H1 (cell line): Measurements from ENCODE around the gene PDE1A. TPM values are rescaled to one million over a fixed set of nuclear protein-coding genes. Genes with fewer than 3 reads are reported as not detected.

Experiments
- CTCF ChIA-PET: fragments of 300-600 bp; sonication (Branson Sonifier 250); formaldehyde crosslinking; loops from one replicate; lab custom pipeline; 2021; ENCODE audit not compliant: partially characterized antibody; lab: Charles Lee
- POLR2A ChIA-PET: fragments of 300-600 bp; sonication (Branson Sonifier 250); formaldehyde crosslinking; loops from one replicate; lab custom pipeline; 2021; ENCODE audit warnings: inconsistent platforms; ENCODE audit not compliant: partially characterized antibody; lab: Charles Lee
- DNase-seq, 2 experiments: peaks; one replicate each; pipeline versions ENCODE4 v3.0.0 to v3.0.0-alpha.2; 2010 to 2022; ENCODE audit warnings: low spot score in 2 of 2, low read depth in 1 of 2, mixed read lengths in 1 of 2
- FAIRE-seq: peaks from 2 replicates; lab custom pipeline; 2011; peaks lifted over from hg19 to GRCh38; lab: Jason Lieb, UNC
- H2AFZ ChIP-seq: 2 replicates; pipeline ENCODE4 v1.8.1; 2012; ENCODE audit warnings: low read length, inconsistent platforms
- H2AK5ac ChIP-seq: 2 replicates; pipeline ENCODE4 v1.6.1; 2013; ENCODE audit warnings: low read depth, low read length
- H2BK120ac ChIP-seq: replicated peaks from 2 replicates; pipeline ENCODE3; 2013; ENCODE audit warnings: low read depth, low read length, inconsistent platforms
- H2BK12ac ChIP-seq: 2 replicates; pipeline ENCODE4 v1.6.1; 2013; ENCODE audit warnings: low read depth, low read length
- H2BK15ac ChIP-seq: 2 replicates; pipeline ENCODE4 v1.6.1; 2013; ENCODE audit warnings: low read length
- H2BK20ac ChIP-seq: 2 replicates; pipeline ENCODE4 v1.6.1; 2013; ENCODE audit warnings: low read length
- H2BK5ac ChIP-seq: 2 replicates; pipeline ENCODE4 v1.6.1; 2013; ENCODE audit warnings: low read depth, low read length
- H3K14ac ChIP-seq: 2 replicates; pipeline ENCODE4 v1.6.1; 2013; ENCODE audit warnings: inconsistent platforms; ENCODE audit not compliant: insufficient read length
- H3K18ac ChIP-seq: 2 replicates; pipeline ENCODE4 v1.6.1; 2013; ENCODE audit warnings: low read length; ENCODE audit errors: extremely low read depth
- H3K23ac ChIP-seq: 2 replicates; pipeline ENCODE4 v1.6.1; 2013; ENCODE audit warnings: inconsistent platforms; ENCODE audit not compliant: insufficient read length
- H3K23me2 ChIP-seq: 2 replicates; pipeline ENCODE4 v1.6.1; 2013; ENCODE audit warnings: low read depth, low read length
- H3K27ac ChIP-seq: 2 replicates; pipeline ENCODE4 v1.6.1; 2011; ENCODE audit warnings: low read depth, low read length, inconsistent platforms
- H3K27me3 ChIP-seq, 4 experiments: replicated peaks in 1 of 4; 1 replicate in 1 of 4; 2 replicates in 3 of 4; pipeline versions ENCODE4 v1.6.1 to v1.8.1; 2011 to 2013; ENCODE audit warnings: low read length in 3 of 4, mild to moderate bottlenecking in 3 of 4, inconsistent platforms in 2 of 4, mixed read lengths in 2 of 4, moderate library complexity in 1 of 4; ENCODE audit not compliant: control insufficient read depth in 3 of 4, insufficient read depth in 3 of 4; ENCODE audit errors: extremely low read depth in 1 of 4
- H3K36me3 ChIP-seq, 4 experiments: 2 replicates each; pipeline versions ENCODE4 v1.6.1 to v1.8.1; 2011 to 2013; ENCODE audit warnings: mild to moderate bottlenecking in 4 of 4, low read length in 3 of 4, moderate library complexity in 2 of 4, control low read depth in 1 of 4, inconsistent platforms in 1 of 4; ENCODE audit not compliant: insufficient read depth in 4 of 4, control insufficient read depth in 2 of 4
- H3K4ac ChIP-seq: replicated peaks from 2 replicates; pipeline ENCODE3; 2013; ENCODE audit warnings: low read length, low read depth, mixed read lengths, inconsistent platforms; ENCODE audit not compliant: insufficient read length
- H3K4me1 ChIP-seq, 4 experiments: replicated peaks in 1 of 4; 1 replicate in 1 of 4; 2 replicates in 3 of 4; pipeline versions ENCODE4 v1.6.1 to v1.8.1; 2011 to 2013; ENCODE audit warnings: low read length in 3 of 4, inconsistent platforms in 2 of 4, mixed read lengths in 1 of 4; ENCODE audit not compliant: insufficient read depth in 4 of 4, control insufficient read depth in 3 of 4
- H3K4me2 ChIP-seq, 2 experiments: 2 replicates each; pipeline versions ENCODE4 v1.6.1 to v1.8.1; 2011 to 2013; ENCODE audit warnings: low read depth in 2 of 2, low read length in 2 of 2, control low read depth in 1 of 2, inconsistent platforms in 1 of 2, mild to moderate bottlenecking in 1 of 2; ENCODE audit not compliant: insufficient read depth in 1 of 2
- H3K4me3 ChIP-seq, 4 experiments: fragments of 200-600, 300-600 bp in 1 of 4; sonication (generic), shearing (Covaris generic), sonication (Bioruptor Twin) in 1 of 4; 2 replicates each; pipeline versions ENCODE4 v1.5.1 to v1.8.1; 2011 to 2016; ENCODE audit warnings: low read length in 4 of 4, low read depth in 3 of 4, control low read depth in 2 of 4, inconsistent platforms in 2 of 4, mild to moderate bottlenecking in 2 of 4, mixed read lengths in 1 of 4, moderate library complexity in 1 of 4; ENCODE audit not compliant: insufficient read depth in 2 of 4; ENCODE audit errors: extremely low read depth in 1 of 4
- H3K56ac ChIP-seq: replicated peaks from 2 replicates; pipeline ENCODE3; 2013; ENCODE audit warnings: low read depth, mild to moderate bottlenecking, mixed read lengths, low read length, inconsistent platforms; ENCODE audit not compliant: insufficient read length
- H3K79me1 ChIP-seq: 2 replicates; pipeline ENCODE4 v1.6.1; 2013; ENCODE audit warnings: low read depth, low read length, control low read depth
- H3K79me2 ChIP-seq, 2 experiments: 2 replicates each; pipeline versions ENCODE4 v1.6.1 to v1.8.1; 2012 to 2013; ENCODE audit warnings: low read length in 2 of 2, mild to moderate bottlenecking in 2 of 2, inconsistent platforms in 1 of 2; ENCODE audit not compliant: insufficient read depth in 2 of 2, control insufficient read depth in 1 of 2
- H3K9ac ChIP-seq, 4 experiments: replicated peaks in 1 of 4; 1 replicate in 1 of 4; 2 replicates in 3 of 4; pipeline versions ENCODE4 v1.6.1 to v1.8.1; 2011 to 2013; ENCODE audit warnings: low read depth in 3 of 4, low read length in 3 of 4, control low read depth in 2 of 4, mild to moderate bottlenecking in 2 of 4, moderate library complexity in 2 of 4, inconsistent platforms in 1 of 4; ENCODE audit errors: extremely low read depth in 1 of 4
- H3K9me3 ChIP-seq, 2 experiments: 2 replicates each; pipeline versions ENCODE4 v1.6.1 to v1.8.1; 2012 to 2013; ENCODE audit warnings: mild to moderate bottlenecking in 2 of 2, moderate library complexity in 2 of 2, control low read depth in 1 of 2, inconsistent platforms in 1 of 2, low read depth in 1 of 2, low read length in 1 of 2, mixed read lengths in 1 of 2; ENCODE audit not compliant: insufficient read depth in 2 of 2
- H4K20me1 ChIP-seq, 2 experiments: replicated peaks in 1 of 2; 2 replicates each; pipeline versions ENCODE3 to v1.8.1; 2011 to 2013; ENCODE audit warnings: inconsistent platforms in 2 of 2, low read length in 2 of 2, mild to moderate bottlenecking in 1 of 2; ENCODE audit not compliant: insufficient read depth in 2 of 2, control insufficient read depth in 1 of 2
- H4K5ac ChIP-seq: 2 replicates; pipeline ENCODE4 v1.6.1; 2013; ENCODE audit warnings: low read length, low read depth, mixed read lengths, inconsistent platforms; ENCODE audit not compliant: insufficient read length
- H4K8ac ChIP-seq: 2 replicates; pipeline ENCODE4 v1.8.0; 2013; ENCODE audit warnings: mild to moderate bottlenecking, moderate library complexity, low read length, inconsistent platforms; ENCODE audit not compliant: insufficient read depth; ENCODE audit errors: extremely low read depth
- H4K91ac ChIP-seq: replicated peaks from 2 replicates; pipeline ENCODE3; 2013; ENCODE audit warnings: low read length, mixed read lengths, inconsistent platforms; ENCODE audit not compliant: insufficient read length
- CTBP2 ChIP-seq: IDR thresholded peaks from 2 replicates; pipeline ENCODE4 v1.7.0; 2011; ENCODE audit warnings: borderline replicate concordance, mild to moderate bottlenecking, moderate library complexity, mixed read lengths, low read length; ENCODE audit not compliant: insufficient read depth, insufficient read length
- HDAC2 ChIP-seq, 2 experiments: fragments of 300-600 bp in 1 of 2; sonication (generic) in 1 of 2; IDR thresholded peaks; 2 replicates each; pipeline ENCODE4 v1.6.1; 2011 to 2012; ENCODE audit warnings: low read depth in 2 of 2, low read length in 2 of 2, mild to moderate bottlenecking in 2 of 2, moderate library complexity in 2 of 2, borderline replicate concordance in 1 of 2, inconsistent platforms in 1 of 2
- JUN ChIP-seq: IDR thresholded peaks from 2 replicates; pipeline ENCODE4 v1.6.1; 2011; ENCODE audit warnings: low read depth, mild to moderate bottlenecking, improper control_type of control experiment, low read length
- POU5F1 ChIP-seq: IDR thresholded peaks from 2 replicates; pipeline ENCODE4 v1.6.1; 2011; ENCODE audit warnings: low read depth, mild to moderate bottlenecking, low read length, moderate library complexity
- RNF2 ChIP-seq: fragments of 200-900, 300-1000 bp; sonication (generic); IDR thresholded peaks from 2 replicates; pipeline ENCODE4 v1.7.1; 2016; ENCODE audit warnings: borderline replicate concordance, low read depth, mild to moderate bottlenecking, antibody characterized with exemption, low read length; ENCODE audit not compliant: poor library complexity, severe bottlenecking; ENCODE audit errors: missing control alignments
- SIRT6 ChIP-seq: IDR thresholded peaks from one replicate; pipeline ENCODE4 v1.7.1; 2012; ENCODE audit warnings: low read length, inconsistent platforms
- WGBS, 2 experiments: shearing (Covaris generic) in 1 of 2; methylation state at CpG; one replicate each; pipeline versions ENCODE4 v1.1.6 to v1.1.7; 2013 to 2015; ENCODE audit warnings: low lambda C conversion rate in 2 of 2, mixed read lengths in 2 of 2, inconsistent platforms in 1 of 2, low coverage in 1 of 2, missing lambda C conversion rate in 1 of 2; ENCODE audit not compliant: insufficient replicate concordance in 2 of 2, insufficient coverage in 1 of 2, insufficient read length in 1 of 2; ENCODE audit errors: extremely low coverage in 1 of 2, missing lambda C conversion rate in 1 of 2; 5-methylcytosine and 5-hydroxymethylcytosine counted together
- polyA plus RNA-seq, 7 experiments: library from polyadenylated mRNA; depleted of rRNA in 3 of 7; stranded (reverse) in 5 of 7; unstranded in 2 of 7; fragments of >200 nt in 5 of 7; fragments of 200-250 nt in 2 of 7; gene quantifications; 1 replicate in 5 of 7; 2 replicates in 1 of 7; 4 replicates in 1 of 7; pipeline versions ENCODE4 v1.2.1 to v1.2.3, GENCODE V29; 2011 to 2013; ENCODE audit warnings: missing spikeins in 2 of 7, mixed read lengths in 2 of 7
- total RNA-seq: library from RNA; stranded (reverse); fragmentation: NEBNext Ultra II Directional; extraction: Animal tissue kit (Norgen Biotek cat#: 25700); gene quantifications from 2 replicates; pipeline ENCODE4 v1.2.1, GENCODE V29; 2021

The PDE1A gene
- total and polyA plus RNA-seq, 2 of the 8 experiments (the other 6 are each of a cell fraction or from before 2014, with no cell fraction given), result 0.34 TPM; not detected in 1

DNA sequence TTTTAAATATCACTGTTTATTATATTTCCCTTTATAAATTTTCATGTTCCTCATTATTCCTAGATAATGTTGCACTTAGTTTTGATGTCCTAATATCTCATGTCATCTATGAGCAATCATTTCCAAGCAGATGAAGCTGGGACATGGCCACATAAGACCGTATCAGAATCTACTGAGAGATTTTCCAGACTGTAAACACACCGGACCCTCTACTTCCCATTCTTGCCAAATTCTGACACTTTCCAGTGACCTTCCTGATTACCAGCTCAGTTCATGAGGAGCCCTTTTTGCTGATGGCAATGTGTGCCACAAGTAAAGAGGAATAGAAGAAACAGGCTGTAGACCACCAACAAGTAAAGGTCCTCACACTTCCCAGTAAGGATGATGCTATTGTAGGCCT, 20.3 kb upstream of the PDE1A start:
- Histone ChIP-seq H3K23me2 (no peaks in the 10 kb centered on the region; the same call in 1 of the 2 replicates), H3K14ac (no peak overlapping the region), H3K4me1 (no peaks in the 10 kb centered on the region), H3K23ac (no peak overlapping the region), H3K18ac (no peak overlapping the region), H3K36me3 (no peaks in the 10 kb centered on the region), H3K27me3 (no peaks in the 10 kb centered on the region), H2AFZ (peak overlapping the region; percentile 88; the same call in 1 of the 2 replicates), H3K56ac (no peak overlapping the region), H4K8ac (no peak overlapping the region), H3K79me1 (no peaks in the 10 kb centered on the region), H3K79me2 (no peaks in the 10 kb centered on the region), H2BK5ac (no peak overlapping the region), H3K4me2 (no peak overlapping the region), H4K5ac (no peak overlapping the region), H3K4me3 (no peak overlapping the region), H2BK12ac (no peak overlapping the region), H2BK20ac (no peak overlapping the region), H2BK15ac (no peak overlapping the region), H3K9me3 (no peaks in the 10 kb centered on the region), H3K9ac (no peak overlapping the region), H3K4ac (no peak overlapping the region), H4K20me1 (no peaks in the 10 kb centered on the region), H2AK5ac (no peak overlapping the region), H3K27ac (no peak overlapping the region), H2BK120ac (no peak overlapping the region), H4K91ac (no peak overlapping the region)
- ChIA-PET CTCF (no interaction called here), POLR2A (no interaction called here)
- WGBS, 2 experiments, result 91% methylated on average over 2 of the region's 2 CpGs; no CpG with 5 or more reads in 1 of the 2 experiments
- no peak for DNase-seq
- no peak for FAIRE-seq
- TF ChIP-seq RNF2, result no peak
- no peak for TF ChIP-seq CTBP2
- TF ChIP-seq POU5F1, result no peak
- TF ChIP-seq JUN, result no peak
- no peak for TF ChIP-seq HDAC2 (IDR thresholded peaks at IDR 0.05; ENCODE audit: borderline replicate concordance in 1 of 2, low read depth in 2 of 2, low read length in 2 of 2)
- no peak for TF ChIP-seq SIRT6
